Effector memory CD8-positive, alpha-beta T cell (primary cell): ENCODE results near the gene HRK.

Experiments used
- ATAC-seq: fragments of 150-1000 bp; cut with Tn5 transposase; replicated peaks from 2 replicates; pipeline ENCODE4 v1.10.0; 2021; ENCODE audit warnings: mild to moderate bottlenecking, moderate library complexity
- DNase-seq, 3 experiments: peaks; one replicate each; pipeline ENCODE4 v3.0.0; 2021
- H3K27ac Mint-ChIP-seq, 2 donors: one replicate each; pipeline ENCODE4 v1.8.0; 2022; ENCODE audit warnings: mild to moderate bottlenecking in 2 of 2, mixed read lengths in 2 of 2, moderate library complexity in 2 of 2
- H3K27me3 Mint-ChIP-seq, 2 donors: one replicate each; pipeline ENCODE4 v1.8.0; 2022; ENCODE audit warnings: mixed read lengths in 2 of 2
- H3K36me3 Mint-ChIP-seq: one replicate; pipeline ENCODE4 v1.8.0; 2022; ENCODE audit warnings: mild to moderate bottlenecking, moderate library complexity, mixed read lengths; ENCODE audit not compliant: insufficient read depth
- H3K4me1 Mint-ChIP-seq, 2 donors: one replicate each; pipeline ENCODE4 v1.8.0; 2022; ENCODE audit warnings: low read depth in 2 of 2, mixed read lengths in 2 of 2
- H3K4me3 Mint-ChIP-seq, 2 donors: one replicate each; pipeline ENCODE4 v1.8.0; 2022; ENCODE audit warnings: mild to moderate bottlenecking in 2 of 2, mixed read lengths in 2 of 2, moderate library complexity in 2 of 2
- H3K9me3 Mint-ChIP-seq, 2 donors: one replicate each; pipeline ENCODE4 v1.8.0; 2022; ENCODE audit warnings: mixed read lengths in 2 of 2

Gene HRK

GRCh38 chr12:116890330-116890729 is 9.1 kb upstream of the HRK start:
- Mint-ChIP-seq H3K4me3 (no peak overlapping the region), H3K27ac (no peak overlapping the region), H3K27me3 (peaks cover 22 to 36% of the 10 kb centered on the region in 2 donors), H3K36me3 (peaks cover 3% of the 10 kb centered on the region), H3K9me3 (peaks cover 0 to 3% of the 10 kb centered on the region in 2 donors), H3K4me1 (no peaks in the 10 kb centered on the region)
- no peak for DNase-seq
- no peak for ATAC-seq

- ATAC-seq (no peak), DNase-seq (no peak)
- Mint-ChIP-seq H3K27ac (no peak overlapping the region), H3K9me3 (peaks cover 0 to 3% of the 10 kb centered on the region in 2 donors), H3K4me3 (no peak overlapping the region), H3K27me3 (peaks cover 38 to 52% of the 10 kb centered on the region in 2 donors), H3K4me1 (peaks cover 0 to 6% of the 10 kb centered on the region in 2 donors), H3K36me3 (peaks cover 3% of the 10 kb centered on the region)
Observed at GRCh38 chr12:116887897-116888296, 6.7 kb upstream of the HRK start.

- H3K4me1 Mint-ChIP-seq: peaks cover 0 to 6% of the 10 kb centered on the region in 2 donors
- H3K27me3 Mint-ChIP-seq: peaks cover 44 to 58% of the 10 kb centered on the region in 2 donors
- H3K9me3 Mint-ChIP-seq: peaks cover 0 to 3% of the 10 kb centered on the region in 2 donors
- no peak overlapping the region for H3K4me3 Mint-ChIP-seq
- H3K36me3 Mint-ChIP-seq: peaks cover 3% of the 10 kb centered on the region
- DNase-seq (no peak), ATAC-seq (no peak)
- no peak overlapping the region for H3K27ac Mint-ChIP-seq
Observed at GRCh38 chr12:116887244-116887643, 6.0 kb upstream of the HRK start.

GRCh38 chr12:116885491-116885890 is 4.2 kb upstream of the HRK start:
- DNase-seq: no peak
- Mint-ChIP-seq H3K27ac (no peak overlapping the region), H3K9me3 (peaks cover 0 to 3% of the 10 kb centered on the region in 2 donors), H3K4me3 (no peak overlapping the region), H3K36me3 (peaks cover 3% of the 10 kb centered on the region), H3K27me3 (peaks cover 56 to 71% of the 10 kb centered on the region in 2 donors), H3K4me1 (peaks cover 2 to 8% of the 10 kb centered on the region in 2 donors)
- ATAC-seq: peak; percentile 46

GRCh38 chr12:116884871-116885270 is 3.6 kb upstream of the HRK start:
- H3K27ac Mint-ChIP-seq: no peak overlapping the region
- H3K4me3 Mint-ChIP-seq: no peak overlapping the region
- no peak for ATAC-seq

GRCh38 chr12:116882742-116883141 is 1.5 kb upstream of the HRK start:
- Mint-ChIP-seq H3K4me3 (peak overlapping the region in 1 of 2 donors; percentile 55), H3K36me3 (peaks cover 3% of the 10 kb centered on the region), H3K9me3 (no peaks in the 10 kb centered on the region), H3K27ac (no peak overlapping the region), H3K27me3 (peaks cover 78 to 82% of the 10 kb centered on the region in 2 donors), H3K4me1 (peaks cover 20 to 28% of the 10 kb centered on the region in 2 donors)
- ATAC-seq (no peak), DNase-seq (no peak)

More at GRCh38 chr12:116884871-116885270, 3.6 kb upstream of the HRK start:
- DNase-seq: no peak
- Mint-ChIP-seq H3K36me3 (peaks cover 3% of the 10 kb centered on the region), H3K27me3 (peaks cover 63 to 71% of the 10 kb centered on the region in 2 donors), H3K9me3 (no peaks in the 10 kb centered on the region), H3K4me1 (peaks cover 8 to 15% of the 10 kb centered on the region in 2 donors)

- Mint-ChIP-seq H3K4me3 (peak overlapping the region; percentile 55 to 61), H3K9me3 (no peaks in the 10 kb centered on the region), H3K36me3 (peaks cover 3% of the 10 kb centered on the region), H3K4me1 (peaks cover 20 to 28% of the 10 kb centered on the region in 2 donors), H3K27me3 (peaks cover 74 to 80% of the 10 kb centered on the region in 2 donors), H3K27ac (no peak overlapping the region)
- DNase-seq (no peak), ATAC-seq (no peak)
Observed at GRCh38 chr12:116881877-116882507, 751 bp upstream of the HRK start.

- Mint-ChIP-seq H3K4me1 (peaks cover 20 to 28% of the 10 kb centered on the region in 2 donors), H3K9me3 (no peaks in the 10 kb centered on the region), H3K36me3 (no peaks in the 10 kb centered on the region), H3K4me3 (peak overlapping the region; percentile 64 to 75), H3K27me3 (peaks cover 82 to 87% of the 10 kb centered on the region in 2 donors), H3K27ac (no peak overlapping the region)
- DNase-seq (no peak), ATAC-seq (peak; percentile 81)
Observed at GRCh38 chr12:116880817-116881324, 370 bp downstream of the HRK start.

GRCh38 chr12:116880213-116880816 is 926 bp downstream of the HRK start:
- no peaks in the 10 kb centered on the region for H3K9me3 Mint-ChIP-seq
- H3K27me3 Mint-ChIP-seq: peaks cover 82 to 92% of the 10 kb centered on the region in 2 donors
- H3K36me3 Mint-ChIP-seq: peaks cover 3% of the 10 kb centered on the region
- H3K27ac Mint-ChIP-seq: no peak overlapping the region
- DNase-seq (no peak), ATAC-seq (no peak)
- H3K4me3 Mint-ChIP-seq: peak overlapping the region; percentile 64 to 75
- H3K4me1 Mint-ChIP-seq: peaks cover 20 to 28% of the 10 kb centered on the region in 2 donors

GRCh38 chr12:116879509-116880212 is 1.6 kb downstream of the HRK start:
- Mint-ChIP-seq H3K27me3 (peaks cover 81 to 94% of the 10 kb centered on the region in 2 donors), H3K9me3 (no peaks in the 10 kb centered on the region), H3K36me3 (peaks cover 3% of the 10 kb centered on the region), H3K27ac (no peak overlapping the region), H3K4me1 (peaks cover 20 to 23% of the 10 kb centered on the region in 2 donors), H3K4me3 (peak overlapping the region; percentile 64 to 75)
- no peak for ATAC-seq
- DNase-seq: no peak

- H3K9me3 Mint-ChIP-seq: no peaks in the 10 kb centered on the region
- no peak for DNase-seq
- peaks cover 82 to 94% of the 10 kb centered on the region in 2 donors for H3K27me3 Mint-ChIP-seq
- no peak overlapping the region for H3K27ac Mint-ChIP-seq
- H3K36me3 Mint-ChIP-seq: peaks cover 3% of the 10 kb centered on the region
- peaks cover 20 to 23% of the 10 kb centered on the region in 2 donors for H3K4me1 Mint-ChIP-seq
- no peak for ATAC-seq
- peak overlapping the region; percentile 64 to 75 for H3K4me3 Mint-ChIP-seq
Observed at GRCh38 chr12:116878567-116879508, 2.4 kb downstream of the HRK start.

- Mint-ChIP-seq H3K27me3 (peaks cover 62 to 90% of the 10 kb centered on the region in 2 donors), H3K4me3 (no peak overlapping the region), H3K27ac (no peak overlapping the region), H3K36me3 (peaks cover 3% of the 10 kb centered on the region), H3K4me1 (peaks cover 21 to 23% of the 10 kb centered on the region in 2 donors), H3K9me3 (no peaks in the 10 kb centered on the region)
- ATAC-seq: no peak
- DNase-seq: no peak
Observed at GRCh38 chr12:116876151-116876869, 4.9 kb downstream of the HRK start.
